ENCODE measurements around the gene SCNN1A. TPM values are rescaled to one million over a fixed set of nuclear protein-coding genes. Genes with fewer than 3 reads are reported as not detected.
A peak's percentile ranks its signal among the peaks of the same experiment; 100 is the strongest.

The SCNN1A gene
- total and polyA plus RNA-seq, 2 of the 13 experiments (the other 11 are each of a cell fraction or from before 2014, with no cell fraction given): 1.5 to 14.6 TPM

GRCh38 chr12:6386491-6386890 lies 11.1 kb upstream of the SCNN1A start:
- H2AFZ ChIP-seq (ENCODE audit: low read length): no peak overlapping the region
- ATAC-seq (no peak), DNase-seq (ENCODE audit: low spot score) (no peak), FAIRE-seq (no peak)
- no TSS peak for BruUV-seq (replicated peaks)
- H3K36me3 ChIP-seq (replicated peaks in 1 of 2; ENCODE audit: control insufficient read depth in 1 of 2, insufficient read depth in 2 of 2, low read length in 2 of 2): peaks cover 17 to 44% of the 10 kb centered on the region in 2 experiments
- ChIA-PET POLR2A (interaction anchor here (7.1 to 7.2 kb wide), 2 partner anchors 14 to 51 kb away, joined by 136 to 140 read pairs; partner anchors contain the start of gene SCNN1A), CTCF (ENCODE audit: low intra/inter-chr PET ratio, low total read pairs) (no interaction called here)
- in situ Hi-C loops (cut with HindIII; ENCODE audit: extremely low pct_ligation_motif_present, low pct_unique_long_range_greater_than_20kb): no loop called here
- no peak overlapping the region for H3K9ac ChIP-seq (ENCODE audit: insufficient read depth, low read depth, low read length)
- 0 out of 2 replicates have a peak overlapping the region, but pooled peaks have one; percentile 21 for H3K4me2 ChIP-seq (ENCODE audit: low read depth, low read length)
- no peaks in the 10 kb centered on the region for H4K20me1 ChIP-seq (ENCODE audit: insufficient read depth, low read length)
- H3K4me3 ChIP-seq (replicated peaks in 1 of 3; ENCODE audit: insufficient read depth in 1 of 3, low read depth in 2 of 3, low read length in 3 of 3): no peak overlapping the region
- peaks cover 59% of the 10 kb centered on the region for H3K4me1 ChIP-seq (ENCODE audit: insufficient read depth, low read length)
- no peaks in the 10 kb centered on the region for H3K9me3 ChIP-seq (ENCODE audit: low read length)
- intact Hi-C loops (cut with micrococcal nuclease; ENCODE audit: unreplicated experiment): no loop called here
- H3K79me2 ChIP-seq (ENCODE audit: insufficient read depth, low read length): peaks cover 27% of the 10 kb centered on the region
- no peaks in the 10 kb centered on the region; a peak in 1 of 5 replicates for H3K27me3 ChIP-seq (ENCODE audit: control insufficient read depth in 1 of 2, insufficient read depth in 2 of 2, low read length in 2 of 2)
- no peak for TF ChIP-seq YEATS4 (CRISPR knock-in tag; IDR thresholded peaks at IDR 0.05; ENCODE audit: borderline replicate concordance)
- TF ChIP-seq MAFK (conservative IDR thresholded peaks at IDR 0.05 in 1 of 2, IDR thresholded peaks at IDR 0.05 in 1 of 2; ENCODE audit: low read length in 2 of 2): no peak
- TF ChIP-seq BRD4 (CRISPR knock-in tag; IDR thresholded peaks at IDR 0.05): no peak
- no peak for TF ChIP-seq KDM4B (CRISPR knock-in tag; IDR thresholded peaks at IDR 0.05)
- TF ChIP-seq DDIT3 (CRISPR knock-in tag; IDR thresholded peaks at IDR 0.05): no peak
- no peak for TF ChIP-seq ZNF510 (CRISPR knock-in tag; IDR thresholded peaks at IDR 0.05; ENCODE audit: low read depth)
- TF ChIP-seq TBX3 (IDR thresholded peaks at IDR 0.05; ENCODE audit: borderline replicate concordance): no peak
- no peak for TF ChIP-seq EZH2 (conservative IDR thresholded peaks at IDR 0.05; ENCODE audit: low read depth, low read length)
- no peak for TF ChIP-seq REPIN1 (CRISPR knock-in tag; IDR thresholded peaks at IDR 0.05; ENCODE audit: borderline replicate concordance, low read depth)
- TF ChIP-seq ATF2 (CRISPR knock-in tag; IDR thresholded peaks at IDR 0.05): no peak
- no peak for TF ChIP-seq REL (CRISPR knock-in tag; conservative IDR thresholded peaks at IDR 0.05)
- TF ChIP-seq ARNT2 (CRISPR knock-in tag; IDR thresholded peaks at IDR 0.05; ENCODE audit: low read depth): no peak
- no peak for TF ChIP-seq ATF5 (CRISPR knock-in tag; IDR thresholded peaks at IDR 0.05; ENCODE audit: low read depth)
- no peak for TF ChIP-seq ZNF567 (CRISPR knock-in tag; IDR thresholded peaks at IDR 0.05; ENCODE audit: borderline replicate concordance)
- no peak for TF ChIP-seq JUND (CRISPR knock-in tag; IDR thresholded peaks at IDR 0.05)
- TF ChIP-seq ZNF562 (CRISPR knock-in tag; IDR thresholded peaks at IDR 0.05; ENCODE audit: borderline replicate concordance): no peak
- no peak for TF ChIP-seq NRL (CRISPR knock-in tag; IDR thresholded peaks at IDR 0.05; ENCODE audit: borderline replicate concordance)
- TF ChIP-seq MAFG (CRISPR knock-in tag; IDR thresholded peaks at IDR 0.05): no peak
- TF ChIP-seq RFX3 (CRISPR knock-in tag; IDR thresholded peaks at IDR 0.05): no peak
- whole genome bisulfite sequencing (ENCODE audit: low lambda C conversion rate): 63% methylated on average over 1 of the region's 1 CpG
- H3K27ac ChIP-seq (ENCODE audit: extremely low read length, insufficient read depth, low read length): no peak overlapping the region

Data from HepG2 (cell line).